A549 (cell line): ENCODE data around the gene DST. TPM values are rescaled to one million over a fixed set of nuclear protein-coding genes. Genes with fewer than 3 reads are reported as not detected.

ENCODE experiments used
- ATAC-seq, 2 experiments: fragments of 200-7000 bp in 1 of 2; fragments of >200 bp in 1 of 2; cut with Nextera tagmentation in 1 of 2; cut with Tn5 transposase in 1 of 2; 3 replicates each; pipeline versions ENCODE4 v1.8.0 to v1.9.1; 2018 to 2020; ENCODE audit warnings: mild to moderate bottlenecking in 1 of 2, moderate library complexity in 1 of 2
- CTCF ChIA-PET: fragments of 300-600 bp; sonication (Branson Sonifier 250); formaldehyde crosslinking; extraction: SDS; loops from one replicate; lab custom pipeline; 2021; ENCODE audit warnings: antibody characterized with exemption, inconsistent platforms; lab: Yijun Ruan, JAX
- POLR2A ChIA-PET: fragments of 350-600 bp; formaldehyde crosslinking; extraction: SDS; loops from one replicate; lab custom pipeline; 2021; ENCODE audit warnings: antibody characterized with exemption, inconsistent platforms; lab: Yijun Ruan, JAX
- DNase-seq, 2 experiments: peaks; one replicate each; pipeline versions ENCODE4 v3.0.0 to v3.0.0-alpha.2; 2011 to 2016; ENCODE audit warnings: low read depth in 1 of 2, low spot score in 1 of 2
- FAIRE-seq: peaks from 2 replicates; lab custom pipeline; 2011; peaks lifted over from hg19 to GRCh38; lab: Jason Lieb, UNC
- H3K27ac ChIP-seq, 2 experiments: fragments of >200 bp; sonication (Bioruptor Twin); formaldehyde crosslinking; 3 replicates each; pipeline ENCODE4 v1.5.1; 2016 to 2017
- H3K4me1 ChIP-seq: fragments of >200 bp; sonication (Bioruptor Twin); formaldehyde crosslinking; 3 replicates; pipeline ENCODE4 v1.6.1; 2016
- H3K4me2 ChIP-seq: fragments of >200 bp; sonication (Bioruptor Twin); formaldehyde crosslinking; 3 replicates; pipeline ENCODE4 v1.6.1; 2016
- H3K4me3 ChIP-seq: fragments of >200 bp; sonication (Bioruptor Twin); formaldehyde crosslinking; 3 replicates; pipeline ENCODE4 v1.5.1; 2016
- H3K9me3 ChIP-seq: fragments of >200 bp; sonication (Bioruptor Twin); formaldehyde crosslinking; 3 replicates; pipeline ENCODE4 v1.6.1; 2016
- CEBPB ChIP-seq, 2 experiments: fragments of >200 bp in 1 of 2; sonication (Bioruptor Twin) in 1 of 2; formaldehyde crosslinking in 1 of 2; IDR thresholded peaks; 2 replicates each; pipeline ENCODE4 v1.6.1; 2012 to 2016
- ESRRA ChIP-seq: fragments of 150-350 bp; IDR thresholded peaks from 2 replicates; pipeline ENCODE4 v1.6.1; 2014; ENCODE audit warnings: mild to moderate bottlenecking, low read length, borderline replicate concordance
- HEYL ChIP-seq: fragments of 250-450 bp; sonication (Bioruptor Pico); IDR thresholded peaks from 2 replicates; pipeline ENCODE4 v1.8.0; 2021; ENCODE audit warnings: mild to moderate bottlenecking, moderate library complexity
- HOXB13 ChIP-seq: fragments of 250-450 bp; sonication (Bioruptor Pico); IDR thresholded peaks from 2 replicates; pipeline ENCODE4 v1.5.0; 2020; ENCODE audit warnings: low read depth, mild to moderate bottlenecking, moderate library complexity
- HOXB5 ChIP-seq: fragments of 250-450 bp; sonication (Bioruptor Pico); IDR thresholded peaks from 2 replicates; pipeline ENCODE4 v1.5.0; 2020; ENCODE audit warnings: mild to moderate bottlenecking, moderate library complexity
- KDM5A ChIP-seq: fragments of 200-600 bp; sonication (generic); IDR thresholded peaks from 2 replicates; pipeline ENCODE4 v1.6.1; 2016; ENCODE audit warnings: antibody characterized with exemption, mild to moderate bottlenecking
- MAFK ChIP-seq: fragments of 450-650 bp; IDR thresholded peaks from 2 replicates; pipeline ENCODE4 v1.6.1; 2014; ENCODE audit not compliant: partially characterized antibody
- MAZ ChIP-seq: fragments of 150-350 bp; IDR thresholded peaks from 2 replicates; pipeline ENCODE4 v1.6.1; 2014; ENCODE audit warnings: antibody characterized with exemption, low read depth, low read length, borderline replicate concordance
- MYC ChIP-seq: IDR thresholded peaks from 2 replicates; pipeline ENCODE4 v1.6.1; 2012; ENCODE audit warnings: mild to moderate bottlenecking, inconsistent platforms, low read length, improper control_type of control experiment, borderline replicate concordance
- NR3C1 ChIP-seq: fragments of >200 bp; sonication (Bioruptor Twin); formaldehyde crosslinking; IDR thresholded peaks from 3 replicates; pipeline ENCODE4 v1.6.1; 2017
- POLR2AphosphoS2 ChIP-seq: conservative IDR thresholded peaks from 2 replicates; pipeline ENCODE4 v1.6.1; 2012; ENCODE audit warnings: low read length, improper control_type of control experiment, inconsistent platforms
- RARB ChIP-seq: fragments of 250-450 bp; sonication (Bioruptor Pico); IDR thresholded peaks from 2 replicates; pipeline ENCODE4 v1.8.0; 2021; ENCODE audit warnings: mild to moderate bottlenecking, moderate library complexity
- RFX5 ChIP-seq: fragments of 450-650 bp; IDR thresholded peaks from 2 replicates; pipeline ENCODE4 v1.7.1; 2014; ENCODE audit warnings: antibody characterized with exemption, mild to moderate bottlenecking, moderate library complexity
- RNF2 ChIP-seq: fragments of 200-600 bp; sonication (generic); IDR thresholded peaks from 2 replicates; pipeline ENCODE4 v1.6.1; 2016; ENCODE audit warnings: low read depth, mild to moderate bottlenecking, antibody characterized with exemption, moderate library complexity, borderline replicate concordance
- SMC3 ChIP-seq: fragments of >200 bp; sonication (Bioruptor Twin); formaldehyde crosslinking; IDR thresholded peaks from 3 replicates; pipeline ENCODE4 v1.6.1; 2018; ENCODE audit warnings: inconsistent platforms
- TFCP2L1 ChIP-seq: fragments of 250-450 bp; sonication (Bioruptor Pico); IDR thresholded peaks from 2 replicates; pipeline ENCODE4 v1.5.0; 2021; ENCODE audit warnings: mild to moderate bottlenecking
- ZSCAN20 ChIP-seq: fragments of 250-450 bp; sonication (Bioruptor Pico); IDR thresholded peaks from 2 replicates; pipeline ENCODE4 v1.8.0; 2022; ENCODE audit warnings: mild to moderate bottlenecking, moderate library complexity
- WGBS: methylation state at CpG from one replicate; pipeline ENCODE4 v1.1.6; 2017; ENCODE audit errors: missing lambda C conversion rate; 5-methylcytosine and 5-hydroxymethylcytosine counted together
- polyA plus RNA-seq, 4 experiments: library from polyadenylated mRNA; depleted of rRNA in 3 of 4; stranded (reverse); fragments of >200 nt; fragmentation: RNase III in 1 of 4; extraction: RNeasy Plus Mini Kit Qiagen cat#74134 plus additional on column Dnase treatment in 1 of 4; gene quantifications; 2 replicates in 3 of 4; 3 replicates in 1 of 4; pipeline ENCODE4 v1.2.3, GENCODE V29; 2011 to 2017
- TF ChIP-seq, protein P1 (sequence below): IDR thresholded peaks from 2 replicates; pipeline ENCODE4 v1.6.1; 2012; ENCODE audit warnings: low read depth, borderline replicate concordance
- TF ChIP-seq, protein P2 (sequence below): fragments of >200 bp; sonication (Bioruptor Twin); formaldehyde crosslinking; IDR thresholded peaks from 3 replicates; pipeline ENCODE4 v1.6.1; 2016
- TF ChIP-seq, protein P3 (sequence below): fragments of >200 bp; sonication (Bioruptor Twin); formaldehyde crosslinking; IDR thresholded peaks from 3 replicates; pipeline ENCODE4 v1.5.1; 2016
- TF ChIP-seq, protein P4 (sequence below): IDR thresholded peaks from 2 replicates; pipeline ENCODE4 v1.6.1; 2012
- TF ChIP-seq, protein P5 (sequence below): fragments of 150-350 bp; IDR thresholded peaks from 2 replicates; pipeline ENCODE4 v1.6.1; 2014; ENCODE audit warnings: low read depth, mild to moderate bottlenecking, low read length

DST gene
- polyA plus RNA-seq, 2 of the 4 experiments (the other 2 are of a cell fraction) = 32.4 to 99.0 TPM

DNA sequence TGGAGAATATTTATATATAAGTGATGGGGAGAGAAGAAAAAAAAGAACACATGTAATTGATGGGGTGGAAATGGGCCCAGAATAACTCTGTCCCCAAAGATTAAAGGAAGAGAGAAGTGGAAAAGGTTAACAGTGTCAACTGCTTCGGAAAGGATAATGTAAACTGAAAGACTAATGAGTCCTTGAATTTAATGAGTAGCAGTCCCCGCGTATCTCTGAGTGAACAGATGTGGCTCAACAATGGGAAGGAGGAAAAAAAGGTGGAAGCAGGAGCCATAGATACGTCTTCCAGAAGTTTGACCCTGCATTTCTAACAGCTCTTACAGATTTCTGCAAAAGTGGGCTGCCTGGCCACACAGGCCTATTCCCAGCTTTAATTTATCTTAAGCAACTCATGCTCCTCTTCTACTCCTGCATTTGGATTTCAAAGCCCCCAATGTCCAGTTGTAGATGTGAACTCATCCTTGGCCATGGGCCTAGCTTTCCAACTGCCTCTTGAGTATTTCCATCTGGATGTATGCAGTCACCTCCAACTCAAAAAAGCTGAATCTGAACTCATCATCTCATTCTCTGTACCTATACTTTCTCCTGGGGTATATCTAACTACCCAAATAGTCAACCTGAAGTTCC is 61.3 kb downstream of the DST start:
- no peak overlapping the region for H3K4me2 ChIP-seq
- peaks cover 10% of the 10 kb centered on the region; the same call in 2 of the 3 replicates for H3K4me1 ChIP-seq
- no peak overlapping the region for H3K27ac ChIP-seq
- CTCF ChIA-PET = interaction anchor here (0.9 kb wide), 1 partner anchor 125 kb away, joined by 3 read pairs; no protein-coding TSS in a partner anchor
- ATAC-seq (no peak), DNase-seq (no peak), FAIRE-seq (no peak)
- POLR2A ChIA-PET = no interaction called here
- H3K9me3 ChIP-seq = no peaks in the 10 kb centered on the region
- no peak overlapping the region for H3K4me3 ChIP-seq
- TF ChIP-seq, protein P1, sequence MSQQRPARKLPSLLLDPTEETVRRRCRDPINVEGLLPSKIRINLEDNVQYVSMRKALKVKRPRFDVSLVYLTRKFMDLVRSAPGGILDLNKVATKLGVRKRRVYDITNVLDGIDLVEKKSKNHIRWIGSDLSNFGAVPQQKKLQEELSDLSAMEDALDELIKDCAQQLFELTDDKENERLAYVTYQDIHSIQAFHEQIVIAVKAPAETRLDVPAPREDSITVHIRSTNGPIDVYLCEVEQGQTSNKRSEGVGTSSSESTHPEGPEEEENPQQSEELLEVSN = no peak
- no peak for TF ChIP-seq MAZ
- TF ChIP-seq, protein P2, sequence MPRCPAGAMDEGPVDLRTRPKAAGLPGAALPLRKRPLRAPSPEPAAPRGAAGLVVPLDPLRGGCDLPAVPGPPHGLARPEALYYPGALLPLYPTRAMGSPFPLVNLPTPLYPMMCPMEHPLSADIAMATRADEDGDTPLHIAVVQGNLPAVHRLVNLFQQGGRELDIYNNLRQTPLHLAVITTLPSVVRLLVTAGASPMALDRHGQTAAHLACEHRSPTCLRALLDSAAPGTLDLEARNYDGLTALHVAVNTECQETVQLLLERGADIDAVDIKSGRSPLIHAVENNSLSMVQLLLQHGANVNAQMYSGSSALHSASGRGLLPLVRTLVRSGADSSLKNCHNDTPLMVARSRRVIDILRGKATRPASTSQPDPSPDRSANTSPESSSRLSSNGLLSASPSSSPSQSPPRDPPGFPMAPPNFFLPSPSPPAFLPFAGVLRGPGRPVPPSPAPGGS = no peak
- no peak for TF ChIP-seq KDM5A
- TF ChIP-seq TFCP2L1 (CRISPR knock-in tag) = no peak
- no peak for TF ChIP-seq SMC3
- TF ChIP-seq HOXB13 (CRISPR knock-in tag) = no peak
- no peak for TF ChIP-seq RFX5
- TF ChIP-seq, protein P3, sequence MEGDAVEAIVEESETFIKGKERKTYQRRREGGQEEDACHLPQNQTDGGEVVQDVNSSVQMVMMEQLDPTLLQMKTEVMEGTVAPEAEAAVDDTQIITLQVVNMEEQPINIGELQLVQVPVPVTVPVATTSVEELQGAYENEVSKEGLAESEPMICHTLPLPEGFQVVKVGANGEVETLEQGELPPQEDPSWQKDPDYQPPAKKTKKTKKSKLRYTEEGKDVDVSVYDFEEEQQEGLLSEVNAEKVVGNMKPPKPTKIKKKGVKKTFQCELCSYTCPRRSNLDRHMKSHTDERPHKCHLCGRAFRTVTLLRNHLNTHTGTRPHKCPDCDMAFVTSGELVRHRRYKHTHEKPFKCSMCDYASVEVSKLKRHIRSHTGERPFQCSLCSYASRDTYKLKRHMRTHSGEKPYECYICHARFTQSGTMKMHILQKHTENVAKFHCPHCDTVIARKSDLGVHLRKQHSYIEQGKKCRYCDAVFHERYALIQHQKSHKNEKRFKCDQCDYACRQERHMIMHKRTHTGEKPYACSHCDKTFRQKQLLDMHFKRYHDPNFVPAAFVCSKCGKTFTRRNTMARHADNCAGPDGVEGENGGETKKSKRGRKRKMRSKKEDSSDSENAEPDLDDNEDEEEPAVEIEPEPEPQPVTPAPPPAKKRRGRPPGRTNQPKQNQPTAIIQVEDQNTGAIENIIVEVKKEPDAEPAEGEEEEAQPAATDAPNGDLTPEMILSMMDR = no peak
- TF ChIP-seq HEYL = no peak
- WGBS = 90% methylated on average over 4 of the region's 4 CpGs

DNA sequence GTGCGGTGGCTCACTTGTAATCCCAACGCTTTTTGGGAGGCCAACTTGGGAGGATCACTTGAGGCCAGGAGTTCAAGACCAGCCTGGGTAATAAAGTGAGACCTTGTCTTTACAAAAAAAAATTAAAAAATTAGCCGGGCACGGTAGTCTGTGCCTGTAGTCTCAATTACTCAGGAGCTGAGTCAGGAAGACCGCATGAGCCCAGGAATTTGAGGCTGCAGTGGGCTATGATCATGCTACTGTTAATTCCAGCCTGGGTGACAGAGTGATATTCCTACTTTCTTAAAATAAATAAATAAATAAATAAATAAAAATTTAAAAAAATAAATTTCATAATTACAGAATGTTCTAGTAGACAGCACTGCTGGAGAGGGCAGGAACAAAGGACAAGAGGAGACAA is 62.4 kb downstream of the DST start:
- CTCF ChIA-PET = interaction anchor here (1.1 to 1.5 kb wide), 2 partner anchors 9 to 12 kb away, joined by 3 to 5 read pairs; no protein-coding TSS in a partner anchor
- DNase-seq = no peak
- Histone ChIP-seq H3K27ac (no peak overlapping the region), H3K9me3 (no peaks in the 10 kb centered on the region), H3K4me1 (peaks cover 10% of the 10 kb centered on the region; the same call in 2 of the 3 replicates), H3K4me2 (no peak overlapping the region), H3K4me3 (no peak overlapping the region)
- POLR2A ChIA-PET = no interaction called here
- 85% methylated on average over 5 of the region's 5 CpGs for WGBS
- TF ChIP-seq ESRRA = no peak
- no peak for TF ChIP-seq MAFK
- TF ChIP-seq NR3C1 = no peak
- no peak for TF ChIP-seq KDM5A
- TF ChIP-seq HOXB5 = no peak
- no peak for TF ChIP-seq RARB (CRISPR knock-in tag)
- no peak for TF ChIP-seq CEBPB (IDR thresholded peaks at IDR 0.05)
- no peak for TF ChIP-seq ZSCAN20 (CRISPR knock-in tag)
- TF ChIP-seq, protein P3 = no peak
- TF ChIP-seq POLR2AphosphoS2 = no peak
- no peak for TF ChIP-seq MYC
- TF ChIP-seq, protein P4, sequence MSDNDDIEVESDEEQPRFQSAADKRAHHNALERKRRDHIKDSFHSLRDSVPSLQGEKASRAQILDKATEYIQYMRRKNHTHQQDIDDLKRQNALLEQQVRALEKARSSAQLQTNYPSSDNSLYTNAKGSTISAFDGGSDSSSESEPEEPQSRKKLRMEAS = no peak
- TF ChIP-seq, protein P2 = no peak
- no peak for TF ChIP-seq RNF2
- TF ChIP-seq, protein P5, sequence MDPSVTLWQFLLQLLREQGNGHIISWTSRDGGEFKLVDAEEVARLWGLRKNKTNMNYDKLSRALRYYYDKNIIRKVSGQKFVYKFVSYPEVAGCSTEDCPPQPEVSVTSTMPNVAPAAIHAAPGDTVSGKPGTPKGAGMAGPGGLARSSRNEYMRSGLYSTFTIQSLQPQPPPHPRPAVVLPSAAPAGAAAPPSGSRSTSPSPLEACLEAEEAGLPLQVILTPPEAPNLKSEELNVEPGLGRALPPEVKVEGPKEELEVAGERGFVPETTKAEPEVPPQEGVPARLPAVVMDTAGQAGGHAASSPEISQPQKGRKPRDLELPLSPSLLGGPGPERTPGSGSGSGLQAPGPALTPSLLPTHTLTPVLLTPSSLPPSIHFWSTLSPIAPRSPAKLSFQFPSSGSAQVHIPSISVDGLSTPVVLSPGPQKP = no peak
- FAIRE-seq = no peak
- ATAC-seq = no peak
